ENCODE measurements around the gene NLRP12.

GRCh38 chr19:53866865-53867224 is 42.7 kb upstream of the NLRP12 start:
- TF ChIP-seq POLR2A (IDR thresholded peaks at IDR 0.05) (no peak), POLR2AphosphoS5 (IDR thresholded peaks at IDR 0.05) (no peak), CTCF (IDR thresholded peaks at IDR 0.05 in 8 of 11, conservative IDR thresholded peaks at IDR 0.05 in 3 of 11) (no peak)
